ENCODE measurements around the gene ABTB2.
A peak's percentile ranks its signal among the peaks of the same experiment; 100 is the strongest.
"Not testable (repeated sequence)": the region's sequence is repeated elsewhere in the genome, so short reads cannot be mapped to it uniquely, and the experiment has no call there.

Gene ABTB2

DNA sequence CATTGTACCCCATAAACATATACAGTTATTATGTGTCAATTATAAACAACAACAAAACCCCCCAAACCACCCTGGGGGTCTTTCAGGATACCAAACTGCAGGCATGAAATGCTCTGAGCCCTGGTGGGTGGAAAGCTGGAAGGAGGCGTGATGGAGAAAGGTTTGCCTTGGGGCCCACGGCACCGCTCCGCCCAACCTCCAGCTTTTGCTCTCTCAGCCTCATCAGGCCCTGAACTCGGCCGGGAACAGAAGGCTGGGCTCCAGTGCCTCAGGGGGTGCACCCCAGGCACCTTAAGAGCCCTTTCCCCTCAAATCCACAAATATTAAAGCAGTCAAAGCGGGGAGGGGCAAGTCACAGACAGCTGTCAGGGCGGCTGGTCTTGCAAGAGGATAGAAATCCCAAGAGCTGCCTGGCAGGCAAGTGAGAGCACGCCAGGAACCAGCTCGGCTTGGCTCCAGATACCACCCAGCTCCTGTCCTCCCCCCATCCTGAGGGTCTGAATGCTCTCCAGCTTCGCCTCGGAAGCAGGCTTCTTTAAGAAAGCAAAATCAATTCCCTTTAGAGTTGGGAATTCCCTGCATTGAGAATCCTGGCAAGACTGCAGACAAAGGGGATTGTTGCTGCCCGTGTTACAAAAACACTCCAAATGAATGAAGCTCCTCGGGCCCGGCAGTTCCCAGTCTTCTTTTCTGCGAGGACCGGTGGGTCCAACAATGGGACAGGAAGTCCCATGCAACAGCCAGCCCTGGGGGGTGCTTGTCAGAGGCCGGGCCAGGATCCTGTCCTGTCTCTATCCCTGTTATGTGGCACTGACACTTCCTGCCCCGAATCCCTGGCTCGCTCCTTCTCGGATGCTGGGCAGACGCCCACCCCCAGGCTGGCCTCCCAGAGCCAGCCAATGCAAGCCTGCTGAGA, 171.6 kb downstream of the ABTB2 start:
- no peak for DNase-seq (ENCODE audit: low read depth)

GRCh38 chr11:34184505-34185015, 173.2 kb downstream of the ABTB2 start:
- DNase-seq (ENCODE audit: low read depth): no peak

- no peak for DNase-seq (ENCODE audit: low read depth)
Measured at GRCh38 chr11:34183848-34184391, 173.9 kb downstream of the ABTB2 start.

- no peak for DNase-seq (ENCODE audit: low read depth)
Measured at GRCh38 chr11:34182921-34183685, 174.7 kb downstream of the ABTB2 start.

DNA sequence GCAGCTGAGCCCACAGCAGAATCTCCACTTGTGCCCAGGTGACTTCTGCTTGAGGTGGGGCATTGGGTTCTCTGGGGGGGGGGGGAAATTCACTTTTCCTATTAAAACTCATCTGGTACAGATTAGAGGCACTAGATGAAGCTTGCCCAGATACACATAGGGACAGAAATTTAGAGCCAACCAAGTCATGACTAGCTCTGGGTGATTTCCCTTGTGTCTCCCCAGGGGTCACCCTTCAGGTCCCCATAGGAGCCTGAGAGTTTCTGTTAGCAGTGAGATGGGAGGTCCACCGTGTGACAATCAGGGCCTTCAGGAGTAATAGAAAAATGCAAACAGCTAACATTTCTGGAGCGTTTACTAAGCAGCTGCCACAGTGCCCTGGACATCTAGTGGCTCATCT, 175.4 kb downstream of the ABTB2 start:
- DNase-seq (ENCODE audit: low read depth): no peak

- DNase-seq (ENCODE audit: low read depth): no peak
Measured at GRCh38 chr11:34181856-34182405, 175.9 kb downstream of the ABTB2 start.

GRCh38 chr11:34181251-34181650, 176.6 kb downstream of the ABTB2 start:
- DNase-seq (ENCODE audit: low read depth): no peak

- DNase-seq (ENCODE audit: low read depth): not testable (repeated sequence)
Measured at GRCh38 chr11:34180814-34181165, 177.0 kb downstream of the ABTB2 start.

GRCh38 chr11:34180040-34180813, 177.6 kb downstream of the ABTB2 start:
- DNase-seq (ENCODE audit: low read depth): no peak

DNA sequence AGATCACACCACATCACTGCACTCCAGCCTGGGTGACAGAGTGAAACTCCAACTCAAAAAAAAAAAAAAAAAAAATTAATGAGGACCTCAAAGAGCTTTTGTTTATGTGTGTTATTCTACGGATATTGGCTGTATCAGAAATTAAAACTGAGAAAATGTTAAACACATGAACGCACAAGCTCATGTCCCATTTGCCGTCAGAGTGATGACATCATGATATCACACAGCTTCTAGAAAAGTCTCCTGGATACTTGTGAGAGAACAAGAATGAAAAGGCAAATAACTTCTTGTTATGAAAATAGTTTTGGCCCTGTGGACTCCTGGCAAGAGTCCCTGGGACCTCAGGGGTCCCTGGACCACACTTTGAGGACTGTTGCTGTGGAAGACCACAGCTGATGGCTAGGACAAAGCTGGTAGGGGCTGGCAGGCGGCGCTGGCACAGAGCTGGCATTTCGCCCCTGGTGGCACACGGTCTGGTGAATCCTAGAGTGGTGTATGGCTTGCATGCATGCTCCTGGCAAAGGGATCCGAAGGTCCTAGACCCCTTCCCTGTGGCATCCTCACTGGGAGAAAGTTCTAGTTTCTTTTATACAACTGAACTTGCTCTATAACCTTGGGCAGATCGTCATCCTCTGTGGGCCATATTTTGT, 178.7 kb downstream of the ABTB2 start:
- no peak for DNase-seq (ENCODE audit: low read depth)

DNA sequence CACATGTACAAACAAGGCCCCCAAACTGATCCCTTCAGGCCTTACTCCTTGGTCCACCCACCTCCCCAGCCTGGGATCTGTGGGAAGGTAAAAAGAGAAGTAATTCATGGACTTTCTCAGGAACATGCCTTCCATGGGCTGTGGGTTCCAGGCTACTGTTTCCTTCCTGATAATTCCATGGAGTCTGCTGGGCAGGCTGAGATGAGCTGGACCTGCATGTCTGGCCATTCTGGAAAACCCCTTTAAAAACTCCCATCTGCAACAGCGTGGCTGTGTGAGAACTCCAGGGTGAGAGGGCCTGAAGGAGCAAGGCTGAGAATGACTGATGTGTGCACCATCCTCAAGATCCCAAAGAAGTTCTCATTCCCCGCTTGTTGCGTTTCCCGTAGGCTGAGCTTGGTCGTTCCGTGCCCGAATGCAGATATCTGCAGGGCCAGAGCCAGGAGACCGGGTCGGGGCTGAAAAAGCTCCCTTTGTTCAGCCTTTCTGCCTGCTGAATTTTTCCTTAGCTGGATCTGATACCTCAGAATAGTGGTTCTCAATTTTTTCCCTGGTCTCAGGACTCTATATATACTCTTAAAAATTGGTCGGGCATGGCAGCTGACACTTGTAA, 179.5 kb downstream of the ABTB2 start:
- DNase-seq (ENCODE audit: low read depth): no peak

DNA sequence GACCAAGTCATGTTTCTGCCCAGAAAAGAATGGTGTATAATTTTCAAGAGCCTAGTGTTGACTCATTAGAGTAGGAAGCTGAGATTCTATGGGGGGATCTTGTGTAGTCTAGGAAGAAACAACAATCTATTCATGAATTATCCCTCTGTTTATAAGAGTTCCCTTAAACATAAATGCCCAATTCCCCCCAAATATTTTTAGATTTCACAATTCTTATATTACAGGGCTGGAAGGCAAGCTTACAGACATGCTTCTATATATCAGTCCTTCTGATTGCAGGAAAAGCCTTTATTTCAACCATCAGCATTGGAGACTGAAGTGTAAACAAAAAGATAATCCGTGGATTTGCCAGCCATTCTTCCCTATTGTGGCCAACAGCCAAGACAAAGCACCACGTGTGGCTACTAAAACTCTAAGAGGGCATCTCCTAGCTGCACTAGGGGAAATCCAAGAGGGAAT, 181.0 kb downstream of the ABTB2 start:
- DNase-seq (ENCODE audit: low read depth): no peak

- no peak for DNase-seq (ENCODE audit: low read depth)
Measured at GRCh38 chr11:34175284-34176019, 182.4 kb downstream of the ABTB2 start.

DNA sequence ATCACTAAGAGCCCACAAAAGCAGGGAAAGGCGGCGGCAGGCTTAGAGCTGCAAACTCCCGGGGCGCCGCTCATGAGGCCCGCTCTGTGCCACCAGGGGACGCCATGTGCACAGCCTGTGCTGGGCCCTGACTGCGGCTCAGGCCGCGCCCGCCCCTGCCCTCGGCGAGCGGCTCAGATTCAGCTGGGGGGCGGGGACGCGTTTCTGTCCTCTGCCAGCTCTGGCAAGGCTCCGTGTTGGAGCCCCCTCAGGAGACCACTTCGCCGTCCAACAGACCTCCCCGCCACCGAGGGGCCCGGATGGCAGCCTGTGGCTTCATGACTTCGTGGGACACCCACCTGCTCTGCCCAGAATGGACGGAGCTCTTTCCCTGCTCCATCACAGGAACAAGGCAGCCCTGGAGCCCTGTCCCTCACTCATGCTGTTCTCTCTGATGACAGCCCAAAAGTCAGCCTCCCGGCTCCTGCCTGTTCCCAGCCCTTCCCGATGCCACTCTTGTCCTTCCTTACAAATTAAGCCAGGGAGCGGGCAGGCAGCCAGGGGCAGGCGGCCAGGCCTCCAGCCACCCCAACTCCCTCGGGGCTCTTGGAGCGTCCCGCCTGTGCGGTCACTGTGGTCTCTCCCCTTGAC, 183.3 kb downstream of the ABTB2 start:
- DNase-seq (ENCODE audit: low read depth): peak; percentile 70

GRCh38 chr11:34173050-34173449, 184.8 kb downstream of the ABTB2 start:
- DNase-seq (ENCODE audit: low read depth): no peak

DNA sequence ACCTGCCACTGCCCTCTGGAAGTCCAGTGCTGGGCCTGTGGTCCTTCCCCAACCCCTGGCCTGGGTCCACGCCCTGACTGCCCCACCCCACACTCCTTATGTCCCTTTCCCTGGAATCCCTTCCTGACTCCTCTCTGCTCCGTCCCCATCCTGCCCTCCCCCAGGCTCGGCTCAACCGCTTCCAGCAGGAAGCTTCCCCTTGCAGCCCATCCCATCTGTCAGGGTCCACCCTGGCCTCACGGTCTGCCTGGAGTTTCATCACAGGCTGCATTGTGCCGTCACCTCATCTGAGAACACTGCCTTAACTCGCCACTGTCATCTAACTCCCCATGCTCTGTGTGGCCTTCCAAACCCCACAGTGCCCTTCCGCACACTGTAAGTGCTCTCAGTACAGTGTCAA, 188.1 kb downstream of the ABTB2 start:
- DNase-seq (ENCODE audit: low read depth): no peak

GRCh38 chr11:34168642-34169420, 189.0 kb downstream of the ABTB2 start:
- no peak for DNase-seq (ENCODE audit: low read depth)

DNA sequence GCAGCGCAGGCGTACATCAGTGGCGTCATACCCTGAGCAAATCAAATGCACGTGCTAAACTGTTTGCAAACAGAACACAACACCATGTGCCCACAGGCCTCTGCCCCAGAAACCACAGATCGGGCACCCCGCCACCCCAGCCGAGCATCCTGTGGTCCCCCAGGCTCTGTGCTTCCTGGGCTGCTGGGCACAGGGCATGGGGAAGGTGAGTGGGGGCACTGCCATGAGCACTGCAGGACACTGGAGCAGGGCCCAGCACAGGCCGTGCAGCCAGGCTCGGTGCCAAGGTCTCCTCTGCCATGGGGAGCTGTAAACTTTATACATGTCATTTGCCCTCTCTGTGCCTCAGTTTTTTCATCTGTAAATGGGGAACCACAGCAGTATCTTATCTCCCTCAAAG, 189.8 kb downstream of the ABTB2 start:
- no peak for DNase-seq (ENCODE audit: low read depth)

All from stimulated activated CD8-positive, alpha-beta memory T cell treated with anti-CD3 and anti-CD28 coated beads, Interleukin-15, amount 100 ng/mL, for 1 hour (primary cell).